Calu3 (cell line): ENCODE measurements around the gene BCL2L1. TPM values are rescaled to one million over a fixed set of nuclear protein-coding genes. Genes with fewer than 3 reads are reported as not detected.

Experiments
- BruUV-seq: library from RNA; stranded (reverse); fragments of 400-500 nt; replicated peaks from 2 replicates; lab custom pipeline; 2021; lab: Mats Ljungman, UMichigan
- CTCF ChIA-PET: fragments of 300-600 bp; sonication (Branson Sonifier 250); formaldehyde crosslinking; loops from one replicate; lab custom pipeline; 2022; ENCODE audit warnings: antibody characterized with exemption; lab: Charles Lee
- DNase-seq: peaks from one replicate; pipeline ENCODE4 v3.0.0; 2022
- H3K27ac Mint-ChIP-seq: one replicate; pipeline ENCODE4 v1.8.0; 2022; ENCODE audit warnings: mixed read lengths; ENCODE audit not compliant: unreplicated experiment
- H3K27me3 Mint-ChIP-seq: one replicate; pipeline ENCODE4 v1.8.0; 2022; ENCODE audit warnings: mixed read lengths; ENCODE audit not compliant: unreplicated experiment
- H3K36me3 Mint-ChIP-seq: one replicate; pipeline ENCODE4 v1.8.0; 2022; ENCODE audit warnings: mild to moderate bottlenecking, moderate library complexity, mixed read lengths; ENCODE audit not compliant: insufficient read depth, unreplicated experiment
- H3K4me1 Mint-ChIP-seq: one replicate; pipeline ENCODE4 v1.8.0; 2022; ENCODE audit warnings: mild to moderate bottlenecking, low read depth, mixed read lengths; ENCODE audit not compliant: unreplicated experiment
- H3K4me3 Mint-ChIP-seq: one replicate; pipeline ENCODE4 v1.8.0; 2022; ENCODE audit warnings: mild to moderate bottlenecking, low read depth, moderate library complexity, mixed read lengths; ENCODE audit not compliant: unreplicated experiment
- H3K9me3 Mint-ChIP-seq: one replicate; pipeline ENCODE4 v1.8.0; 2022; ENCODE audit warnings: low read depth, mixed read lengths; ENCODE audit not compliant: unreplicated experiment
- CTCF ChIP-seq: fragments of 200-600 bp; IDR thresholded peaks from one replicate; pipeline ENCODE4 v1.8.0; 2022; ENCODE audit warnings: antibody characterized with exemption; ENCODE audit not compliant: unreplicated experiment
- intact Hi-C: fragments of 100-400 bp; cut with micrococcal nuclease; formaldehyde crosslinking; loops from one replicate; pipeline ENCODE4 v1.10.0; 2022; ENCODE audit not compliant: unreplicated experiment
- total RNA-seq: library from RNA; stranded (reverse); gene quantifications from 2 replicates; pipeline ENCODE4 v1.2.3, GENCODE V29; 2022

Gene BCL2L1
- total RNA-seq, 1 experiment from 2014 or later = 290 TPM

- Mint-ChIP-seq H3K4me3 (peak overlapping the region; percentile 14), H3K4me1 (peaks cover 94% of the 10 kb centered on the region), H3K27me3 (no peaks in the 10 kb centered on the region), H3K9me3 (no peaks in the 10 kb centered on the region), H3K36me3 (peaks cover 99% of the 10 kb centered on the region), H3K27ac (peak overlapping the region; percentile 78)
- intact Hi-C loops = loop anchor here (5.0 kb wide), 1 partner anchor 44 kb away; the partner anchor contains the start of gene BCL2L1
- no peak for DNase-seq
- BruUV-seq = no TSS peak
- CTCF ChIA-PET = no interaction called here
- TF ChIP-seq CTCF = peak; percentile 39
These were observed 44.0 kb downstream of the BCL2L1 start for GRCh38 chr20:31678389-31679356.

- no peaks in the 10 kb centered on the region for H3K27me3 Mint-ChIP-seq
- TF ChIP-seq CTCF = no peak
- H3K4me1 Mint-ChIP-seq = peaks cover 90% of the 10 kb centered on the region
- H3K9me3 Mint-ChIP-seq = no peaks in the 10 kb centered on the region
- no peak overlapping the region for H3K4me3 Mint-ChIP-seq
- H3K36me3 Mint-ChIP-seq = peaks cover 100% of the 10 kb centered on the region
- no peak for DNase-seq
- H3K27ac Mint-ChIP-seq = peak overlapping the region; percentile 78
- intact Hi-C loops = loop anchor here (5.0 kb wide), 1 partner anchor 45 kb away; the partner anchor contains the start of gene BCL2L1
- no TSS peak for BruUV-seq
- CTCF ChIA-PET = no interaction called here
These were observed 45.0 kb downstream of the BCL2L1 start for GRCh38 chr20:31677553-31678260.

GRCh38 chr20:31676609-31676989, 46.1 kb downstream of the BCL2L1 start:
- CTCF ChIA-PET = interaction anchor here (1.6 kb wide), 1 partner anchor 15 kb away, joined by 3 read pairs; no protein-coding TSS in a partner anchor
- TF ChIP-seq CTCF = no peak
- Mint-ChIP-seq H3K9me3 (no peaks in the 10 kb centered on the region), H3K27ac (peak overlapping the region; percentile 78), H3K36me3 (peaks cover 98% of the 10 kb centered on the region), H3K27me3 (no peaks in the 10 kb centered on the region), H3K4me1 (peaks cover 87% of the 10 kb centered on the region), H3K4me3 (peak overlapping the region; percentile 8)
- intact Hi-C loops = loop anchor here (5.0 kb wide), 1 partner anchor 46 kb away; the partner anchor contains the start of gene BCL2L1
- BruUV-seq = no TSS peak
- no peak for DNase-seq

- TF ChIP-seq CTCF = no peak
- CTCF ChIA-PET = interaction anchor here (1.6 kb wide), 1 partner anchor 14 kb away, joined by 3 read pairs; no protein-coding TSS in a partner anchor
- H3K4me3 Mint-ChIP-seq = peak overlapping the region; percentile 35
- H3K27me3 Mint-ChIP-seq = no peaks in the 10 kb centered on the region
- peak overlapping the region; percentile 78 for H3K27ac Mint-ChIP-seq
- intact Hi-C loops = loop anchor here (5.0 kb wide), 1 partner anchor 46 kb away; the partner anchor contains the start of gene BCL2L1
- BruUV-seq = no TSS peak
- H3K36me3 Mint-ChIP-seq = peaks cover 98% of the 10 kb centered on the region
- peaks cover 87% of the 10 kb centered on the region for H3K4me1 Mint-ChIP-seq
- no peak for DNase-seq
- H3K9me3 Mint-ChIP-seq = no peaks in the 10 kb centered on the region
These were observed 46.6 kb downstream of the BCL2L1 start for GRCh38 chr20:31675828-31676608.
